ENCODE results near the gene LCN15.
A peak's percentile ranks its signal among the peaks of the same experiment; 100 is the strongest.

DNA sequence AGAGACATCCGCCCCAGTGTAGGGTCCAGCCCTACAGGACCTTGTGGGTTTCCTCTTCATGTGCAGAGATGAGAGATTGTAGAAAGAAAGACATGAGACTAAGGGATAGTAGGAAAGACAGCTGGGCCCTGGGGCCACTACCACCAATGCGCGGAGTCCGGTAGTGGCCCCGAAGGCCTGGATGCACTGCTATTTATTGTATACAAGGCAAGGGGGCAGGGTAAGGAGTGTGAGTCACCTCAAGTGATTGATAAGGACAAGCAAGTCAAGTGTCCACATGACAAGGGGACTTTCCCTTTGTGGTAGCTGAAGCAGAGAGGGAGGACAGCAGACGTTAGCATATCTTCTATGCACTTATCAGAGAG lies 20.7 kb upstream of the LCN15 start:
- TF ChIP-seq ZBTB21 (CRISPR knock-in tag; IDR thresholded peaks at IDR 0.05), result no peak
- TF ChIP-seq POLR2A (IDR thresholded peaks at IDR 0.05; ENCODE audit: insufficient read depth in 1 of 2, low read depth in 2 of 2, low read length in 2 of 2), result no peak
- peak; percentile 33; the same call in 1 of the 2 replicates for TF ChIP-seq POLR2AphosphoS5 (IDR thresholded peaks at IDR 0.05; ENCODE audit: low read depth, low read length)
- TF ChIP-seq POLR2AphosphoS2 (IDR thresholded peaks at IDR 0.05; ENCODE audit: low read depth, low read length), result no peak
- no peak for TF ChIP-seq EP300 (IDR thresholded peaks at IDR 0.05; ENCODE audit: low read depth in 2 of 2, low read length in 2 of 2)
- TF ChIP-seq EP300 (CRISPR knock-in tag; IDR thresholded peaks at IDR 0.05; ENCODE audit: borderline replicate concordance), result no peak
- no peak for TF ChIP-seq ZNF260 (CRISPR knock-in tag; IDR thresholded peaks at IDR 0.05; ENCODE audit: borderline replicate concordance, low read depth)
- no peak for TF ChIP-seq FOSL2 (CRISPR knock-in tag; IDR thresholded peaks at IDR 0.05)
- no peak for TF ChIP-seq XRCC5 (optimal IDR thresholded peaks at IDR 0.05; ENCODE audit: low read length)
- TF ChIP-seq MBNL3 (CRISPR knock-in tag; conservative IDR thresholded peaks at IDR 0.05), result no peak
- TF ChIP-seq, protein P1, sequence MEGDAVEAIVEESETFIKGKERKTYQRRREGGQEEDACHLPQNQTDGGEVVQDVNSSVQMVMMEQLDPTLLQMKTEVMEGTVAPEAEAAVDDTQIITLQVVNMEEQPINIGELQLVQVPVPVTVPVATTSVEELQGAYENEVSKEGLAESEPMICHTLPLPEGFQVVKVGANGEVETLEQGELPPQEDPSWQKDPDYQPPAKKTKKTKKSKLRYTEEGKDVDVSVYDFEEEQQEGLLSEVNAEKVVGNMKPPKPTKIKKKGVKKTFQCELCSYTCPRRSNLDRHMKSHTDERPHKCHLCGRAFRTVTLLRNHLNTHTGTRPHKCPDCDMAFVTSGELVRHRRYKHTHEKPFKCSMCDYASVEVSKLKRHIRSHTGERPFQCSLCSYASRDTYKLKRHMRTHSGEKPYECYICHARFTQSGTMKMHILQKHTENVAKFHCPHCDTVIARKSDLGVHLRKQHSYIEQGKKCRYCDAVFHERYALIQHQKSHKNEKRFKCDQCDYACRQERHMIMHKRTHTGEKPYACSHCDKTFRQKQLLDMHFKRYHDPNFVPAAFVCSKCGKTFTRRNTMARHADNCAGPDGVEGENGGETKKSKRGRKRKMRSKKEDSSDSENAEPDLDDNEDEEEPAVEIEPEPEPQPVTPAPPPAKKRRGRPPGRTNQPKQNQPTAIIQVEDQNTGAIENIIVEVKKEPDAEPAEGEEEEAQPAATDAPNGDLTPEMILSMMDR (CRISPR knock-in tag; IDR thresholded peaks at IDR 0.05), result no peak
